H9 (cell line): ENCODE results near the gene AKAP11. TPM values are rescaled to one million over a fixed set of nuclear protein-coding genes. Genes with fewer than 3 reads are reported as not detected.
A peak's percentile ranks its signal among the peaks of the same experiment; 100 is the strongest.

Experiments used
- DNase-seq: peaks from one replicate; pipeline ENCODE4 v3.0.0-alpha.2; 2017
- H2AFZ ChIP-seq: one replicate; pipeline ENCODE4 v1.6.1; 2013; ENCODE audit warnings: mild to moderate bottlenecking, low read length, control low read depth, moderate library complexity
- H2AK5ac ChIP-seq: 2 replicates; pipeline ENCODE4 v1.6.1; 2013; ENCODE audit warnings: low read length, control low read depth, mixed read lengths; ENCODE audit not compliant: insufficient read length
- H2BK120ac ChIP-seq: one replicate; pipeline ENCODE4 v1.6.1; 2013; ENCODE audit warnings: low read depth, mild to moderate bottlenecking, low read length, control low read depth, inconsistent platforms; ENCODE audit not compliant: poor library complexity, severe bottlenecking
- H2BK12ac ChIP-seq: 2 replicates; pipeline ENCODE4 v1.6.1; 2013; ENCODE audit warnings: low read length, control low read depth, mixed read lengths, low read depth; ENCODE audit not compliant: insufficient read length
- H2BK15ac ChIP-seq: 2 replicates; pipeline ENCODE4 v1.6.1; 2013; ENCODE audit warnings: low read depth, low read length, control low read depth
- H2BK20ac ChIP-seq: one replicate; pipeline ENCODE4 v1.6.1; 2013; ENCODE audit warnings: low read depth, mild to moderate bottlenecking, low read length, control low read depth, inconsistent platforms; ENCODE audit not compliant: poor library complexity, severe bottlenecking
- H2BK5ac ChIP-seq: 2 replicates; pipeline ENCODE4 v1.6.1; 2013; ENCODE audit warnings: low read length, control low read depth, mixed read lengths; ENCODE audit not compliant: insufficient read length
- H3K14ac ChIP-seq: 2 replicates; pipeline ENCODE4 v1.6.1; 2013; ENCODE audit warnings: low read length, control low read depth; ENCODE audit not compliant: insufficient read depth
- H3K18ac ChIP-seq: 2 replicates; pipeline ENCODE4 v1.6.1; 2013; ENCODE audit warnings: low read depth, mild to moderate bottlenecking, mixed read lengths, low read length, control low read depth; ENCODE audit not compliant: insufficient read length
- H3K23ac ChIP-seq: 2 replicates; pipeline ENCODE4 v1.6.1; 2013; ENCODE audit warnings: low read length, control low read depth, mixed read lengths, low read depth; ENCODE audit not compliant: insufficient read length
- H3K23me2 ChIP-seq: 2 replicates; pipeline ENCODE4 v1.6.1; 2013; ENCODE audit warnings: low read depth, mild to moderate bottlenecking, mixed read lengths, low read length, control low read depth; ENCODE audit not compliant: insufficient read length, poor library complexity, severe bottlenecking
- H3K27ac ChIP-seq: 2 replicates; pipeline ENCODE4 v1.5.1; 2013; ENCODE audit warnings: low read length, control low read depth, mixed read lengths, low read depth; ENCODE audit not compliant: insufficient read length
- H3K27me3 ChIP-seq: 2 replicates; pipeline ENCODE4 v1.6.1; 2013; ENCODE audit warnings: low read length, control low read depth, inconsistent platforms; ENCODE audit not compliant: insufficient read depth
- H3K4ac ChIP-seq: 2 replicates; pipeline ENCODE4 v1.6.1; 2013; ENCODE audit warnings: low read depth, mild to moderate bottlenecking, control low read depth, inconsistent platforms, low read length, moderate library complexity
- H3K4me1 ChIP-seq: 2 replicates; pipeline ENCODE4 v1.6.1; 2013; ENCODE audit warnings: low read length, control low read depth, inconsistent platforms; ENCODE audit not compliant: insufficient read depth
- H3K4me2 ChIP-seq: 2 replicates; pipeline ENCODE4 v1.6.1; 2013; ENCODE audit warnings: low read length, control low read depth, mixed read lengths; ENCODE audit not compliant: insufficient read length, insufficient read depth
- H3K56ac ChIP-seq: 2 replicates; pipeline ENCODE4 v1.6.1; 2013; ENCODE audit warnings: low read depth, mild to moderate bottlenecking, mixed read lengths, low read length, control low read depth; ENCODE audit not compliant: insufficient read length
- H3K79me1 ChIP-seq: 2 replicates; pipeline ENCODE4 v1.6.1; 2013; ENCODE audit warnings: low read depth, mild to moderate bottlenecking, moderate library complexity, low read length, control low read depth, inconsistent platforms; ENCODE audit not compliant: insufficient read depth, poor library complexity, severe bottlenecking
- H3K79me2 ChIP-seq: 2 replicates; pipeline ENCODE4 v1.6.1; 2013; ENCODE audit warnings: low read length, control low read depth, inconsistent platforms; ENCODE audit not compliant: insufficient read depth
- H3K9ac ChIP-seq: 2 replicates; pipeline ENCODE4 v1.6.1; 2013; ENCODE audit warnings: low read length, control low read depth, mixed read lengths; ENCODE audit not compliant: insufficient read length; ENCODE audit errors: extremely low read depth
- H3K9me3 ChIP-seq: one replicate; pipeline ENCODE4 v1.6.1; 2013; ENCODE audit warnings: low read depth, low read length, inconsistent platforms; ENCODE audit not compliant: control insufficient read depth
- H3T11ph ChIP-seq: one replicate; pipeline ENCODE4 v1.6.1; 2013; ENCODE audit warnings: mild to moderate bottlenecking, low read length, control low read depth, inconsistent platforms
- H4K20me1 ChIP-seq: one replicate; pipeline ENCODE4 v1.6.1; 2013; ENCODE audit not compliant: control insufficient read depth, insufficient read length, insufficient read depth
- H4K5ac ChIP-seq: 2 replicates; pipeline ENCODE4 v1.6.1; 2013; ENCODE audit warnings: low read depth, mild to moderate bottlenecking, mixed read lengths, low read length, control low read depth; ENCODE audit not compliant: insufficient read length
- H4K8ac ChIP-seq: replicated peaks from 2 replicates; pipeline ENCODE4 v1.6.1; 2013; ENCODE audit warnings: low read length, control low read depth, mixed read lengths, low read depth; ENCODE audit not compliant: insufficient read length
- H4K91ac ChIP-seq: 2 replicates; pipeline ENCODE4 v1.6.1; 2013; ENCODE audit warnings: low read depth, mild to moderate bottlenecking, moderate library complexity, mixed read lengths, low read length, control low read depth; ENCODE audit not compliant: insufficient read length
- H3K27ac Mint-ChIP-seq, 3 experiments: 2 replicates in 2 of 3; 3 replicates in 1 of 3; pipeline ENCODE4 v1.8.0; 2020 to 2021; ENCODE audit warnings: mixed read lengths in 3 of 3, mild to moderate bottlenecking in 1 of 3, moderate library complexity in 1 of 3
- H3K27me3 Mint-ChIP-seq: 2 replicates; pipeline ENCODE4 v1.8.0; 2021; ENCODE audit warnings: low read depth, mild to moderate bottlenecking, moderate library complexity, mixed read lengths
- H3K36me3 Mint-ChIP-seq, 3 experiments: 2 replicates in 2 of 3; 3 replicates in 1 of 3; pipeline ENCODE4 v1.8.0; 2020 to 2021; ENCODE audit warnings: low read depth in 3 of 3, mixed read lengths in 3 of 3; ENCODE audit not compliant: insufficient read depth in 1 of 3
- H3K4me1 Mint-ChIP-seq, 2 experiments: 2 replicates each; pipeline ENCODE4 v1.8.0; 2020; ENCODE audit warnings: mixed read lengths in 2 of 2
- H3K4me3 Mint-ChIP-seq, 2 experiments: 2 replicates in 1 of 2; 3 replicates in 1 of 2; pipeline ENCODE4 v1.8.0; 2020 to 2021; ENCODE audit warnings: mild to moderate bottlenecking in 2 of 2, mixed read lengths in 2 of 2, moderate library complexity in 1 of 2
- H3K9me3 Mint-ChIP-seq, 2 experiments: 2 replicates in 1 of 2; 3 replicates in 1 of 2; pipeline ENCODE4 v1.8.0; 2020; ENCODE audit warnings: mild to moderate bottlenecking in 2 of 2, mixed read lengths in 2 of 2, moderate library complexity in 1 of 2
- CTCF ChIP-seq: fragments of 200-600 bp; sonication (generic); conservative IDR thresholded peaks from 3 replicates; pipeline ENCODE4 v1.8.0; 2021; ENCODE audit warnings: antibody characterized with exemption, mild to moderate bottlenecking
- WGBS: extraction: QIAGEN DNeasy Blood & Tissue Kit; methylation state at CpG from one replicate; pipeline ENCODE4 v1.1.7; 2013; ENCODE audit warnings: missing lambda C conversion rate, low lambda C conversion rate, mixed read lengths; ENCODE audit not compliant: insufficient read length; ENCODE audit errors: extremely low coverage; 5-methylcytosine and 5-hydroxymethylcytosine counted together
- total RNA-seq: library from RNA; stranded (reverse); gene quantifications from 2 replicates; pipeline ENCODE4 v1.2.1, GENCODE V29; 2021

The AKAP11 gene
- total RNA-seq, 1 experiment from 2014 or later: 20.5 TPM

GRCh38 chr13:42318570-42318969 is 46.6 kb downstream of the AKAP11 start:
- H3K4me3 Mint-ChIP-seq: no peak overlapping the region
- no peak for TF ChIP-seq CTCF
- peaks cover 3% of the 10 kb centered on the region; the same call in 1 of the 2 replicates for H3K4me1 ChIP-seq
- H3K9ac ChIP-seq: no peak overlapping the region
- no peaks in the 10 kb centered on the region for H3K79me2 ChIP-seq
- no peaks in the 10 kb centered on the region for H3K23me2 ChIP-seq
- H3K36me3 Mint-ChIP-seq: peaks cover 7 to 11% (median 7%) of the 10 kb centered on the region in 3 experiments; a peak in 6 of 7 replicates
- no peaks in the 10 kb centered on the region for H3K27me3 ChIP-seq
- H2BK15ac ChIP-seq: no peak overlapping the region
- H4K91ac ChIP-seq: no peak overlapping the region
- H4K20me1 ChIP-seq: no peaks in the 10 kb centered on the region
- no peak for DNase-seq
- H3K14ac ChIP-seq: no peak overlapping the region
- no peak overlapping the region for H2BK20ac ChIP-seq
- no peak overlapping the region for H3K27ac ChIP-seq
- H3K18ac ChIP-seq: no peak overlapping the region
- no peak overlapping the region for H2BK5ac ChIP-seq
- H4K5ac ChIP-seq: no peak overlapping the region
- H3K4me1 Mint-ChIP-seq: peaks cover 15 to 25% of the 10 kb centered on the region in 2 experiments
- peak overlapping the region in 1 of 3 experiments; percentile 76; a peak in 2 of 7 replicates for H3K27ac Mint-ChIP-seq
- no peak overlapping the region for H2BK12ac ChIP-seq
- H2AK5ac ChIP-seq: no peak overlapping the region
- no peak overlapping the region for H3K23ac ChIP-seq
- H3K9me3 Mint-ChIP-seq: no peaks in the 10 kb centered on the region
- no peak overlapping the region for H4K8ac ChIP-seq
- no peak overlapping the region for H2BK120ac ChIP-seq
- no peaks in the 10 kb centered on the region for H3K27me3 Mint-ChIP-seq
- no peak overlapping the region for H3K4me2 ChIP-seq
- H3T11ph ChIP-seq: no peak overlapping the region
- H2AFZ ChIP-seq: no peak overlapping the region
- H3K56ac ChIP-seq: no peak overlapping the region
- no peak overlapping the region for H3K4ac ChIP-seq
- H3K79me1 ChIP-seq: no peaks in the 10 kb centered on the region
- H3K9me3 ChIP-seq: no peaks in the 10 kb centered on the region
- 100% methylated on average over 1 of the region's 3 CpGs for WGBS
